ENCODE data around the gene VPS39.

DNA sequence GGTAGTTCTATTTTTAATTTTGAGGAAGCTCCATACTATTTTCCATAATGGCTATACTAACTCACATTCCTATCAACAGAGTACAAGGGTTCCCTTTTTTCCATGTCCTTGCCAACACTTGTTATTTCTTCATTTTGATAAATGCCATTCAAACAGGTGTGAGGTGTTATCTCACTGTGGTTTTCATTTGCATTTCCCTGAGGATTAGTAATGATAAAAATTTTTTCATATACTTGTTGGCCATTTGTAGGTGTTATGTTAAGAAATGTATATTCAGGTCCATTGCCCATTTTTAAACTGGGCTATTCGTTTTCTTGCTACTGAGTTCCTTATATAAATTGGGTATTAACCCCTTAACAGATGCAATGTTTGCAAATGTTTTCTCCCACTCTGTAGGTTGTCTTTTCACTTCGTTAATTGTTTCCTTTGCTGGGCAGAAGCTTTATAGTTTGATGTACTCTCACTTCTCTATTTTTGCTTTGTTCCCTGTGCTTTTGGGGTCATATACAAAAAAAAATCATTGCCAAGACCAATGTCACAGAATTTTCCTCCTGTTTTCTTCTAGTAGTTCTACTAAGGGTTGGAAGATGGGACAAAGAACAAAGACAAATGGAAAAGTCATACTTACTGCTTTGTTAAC, 11.0 kb upstream of the VPS39 start:
- TF ChIP-seq, protein P1, sequence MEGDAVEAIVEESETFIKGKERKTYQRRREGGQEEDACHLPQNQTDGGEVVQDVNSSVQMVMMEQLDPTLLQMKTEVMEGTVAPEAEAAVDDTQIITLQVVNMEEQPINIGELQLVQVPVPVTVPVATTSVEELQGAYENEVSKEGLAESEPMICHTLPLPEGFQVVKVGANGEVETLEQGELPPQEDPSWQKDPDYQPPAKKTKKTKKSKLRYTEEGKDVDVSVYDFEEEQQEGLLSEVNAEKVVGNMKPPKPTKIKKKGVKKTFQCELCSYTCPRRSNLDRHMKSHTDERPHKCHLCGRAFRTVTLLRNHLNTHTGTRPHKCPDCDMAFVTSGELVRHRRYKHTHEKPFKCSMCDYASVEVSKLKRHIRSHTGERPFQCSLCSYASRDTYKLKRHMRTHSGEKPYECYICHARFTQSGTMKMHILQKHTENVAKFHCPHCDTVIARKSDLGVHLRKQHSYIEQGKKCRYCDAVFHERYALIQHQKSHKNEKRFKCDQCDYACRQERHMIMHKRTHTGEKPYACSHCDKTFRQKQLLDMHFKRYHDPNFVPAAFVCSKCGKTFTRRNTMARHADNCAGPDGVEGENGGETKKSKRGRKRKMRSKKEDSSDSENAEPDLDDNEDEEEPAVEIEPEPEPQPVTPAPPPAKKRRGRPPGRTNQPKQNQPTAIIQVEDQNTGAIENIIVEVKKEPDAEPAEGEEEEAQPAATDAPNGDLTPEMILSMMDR (IDR thresholded peaks at IDR 0.05; ENCODE audit: control extremely low read depth in 1 of 3, insufficient read depth in 1 of 3, low read depth in 1 of 3, low read length in 3 of 3): no peak
- TF ChIP-seq BRCA1 (IDR thresholded peaks at IDR 0.05; ENCODE audit: low read depth, low read length) (no peak), EZH2 (IDR thresholded peaks at IDR 0.05; ENCODE audit: low read depth, low read length, severe bottlenecking) (no peak), TEAD4 (IDR thresholded peaks at IDR 0.05; ENCODE audit: low read depth, low read length) (no peak), NANOG (IDR thresholded peaks at IDR 0.05; ENCODE audit: insufficient read depth, low read depth, low read length, poor library complexity, severe bottlenecking) (no peak), CHD2 (IDR thresholded peaks at IDR 0.05; ENCODE audit: low read length) (no peak)
- TF ChIP-seq, protein P2, sequence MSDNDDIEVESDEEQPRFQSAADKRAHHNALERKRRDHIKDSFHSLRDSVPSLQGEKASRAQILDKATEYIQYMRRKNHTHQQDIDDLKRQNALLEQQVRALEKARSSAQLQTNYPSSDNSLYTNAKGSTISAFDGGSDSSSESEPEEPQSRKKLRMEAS (IDR thresholded peaks at IDR 0.05): no peak
- TF ChIP-seq, protein P3, sequence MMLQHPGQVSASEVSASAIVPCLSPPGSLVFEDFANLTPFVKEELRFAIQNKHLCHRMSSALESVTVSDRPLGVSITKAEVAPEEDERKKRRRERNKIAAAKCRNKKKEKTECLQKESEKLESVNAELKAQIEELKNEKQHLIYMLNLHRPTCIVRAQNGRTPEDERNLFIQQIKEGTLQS (IDR thresholded peaks at IDR 0.05; ENCODE audit: insufficient read depth, low read depth, low read length): no peak
